ENCODE data around the gene ANTXRL.
"Not testable (repeated sequence)": the region's sequence is repeated elsewhere in the genome, so short reads cannot be mapped to it uniquely, and the experiment has no call there.

ANTXRL gene

DNA sequence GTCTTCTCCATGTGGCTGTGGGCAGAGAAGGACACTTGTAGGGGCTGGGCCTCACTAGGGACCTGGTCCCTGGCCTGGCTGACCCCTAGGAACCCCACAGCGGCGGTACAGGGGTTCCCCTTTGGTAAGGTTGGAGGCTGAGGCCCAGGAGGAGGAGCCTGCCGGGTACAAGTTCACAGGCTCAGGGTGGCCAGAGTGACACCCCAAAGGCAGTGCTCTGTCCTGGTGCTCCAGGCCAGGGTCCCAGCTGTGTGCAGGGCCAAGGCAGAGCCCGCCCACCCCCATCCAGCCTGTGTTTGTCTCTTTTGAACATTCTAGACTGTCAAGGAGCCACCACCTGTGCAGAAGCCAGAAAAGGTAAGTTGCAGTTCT, 23.3 kb downstream of the ANTXRL start:
- DNase-seq = no peak

DNA sequence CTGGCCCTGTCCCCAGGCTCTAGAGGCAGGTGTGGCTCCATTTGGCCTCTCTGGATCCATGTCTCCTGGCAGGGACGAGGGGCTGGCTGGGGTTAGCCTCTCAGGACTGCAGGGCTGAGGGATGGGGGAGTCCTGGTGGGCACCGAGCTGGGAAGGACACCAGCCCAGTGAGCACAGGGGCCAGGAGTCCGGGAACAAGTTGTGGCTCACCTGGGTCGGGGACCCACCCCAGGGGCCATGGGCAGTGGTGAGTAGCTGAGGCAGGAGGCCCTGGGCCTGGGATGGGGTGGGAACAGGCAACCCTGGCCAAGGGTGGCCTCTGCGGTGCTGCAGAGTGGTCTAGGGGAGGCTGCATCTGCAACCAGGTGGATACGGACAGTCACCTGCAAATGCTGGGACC, 24.1 kb downstream of the ANTXRL start:
- DNase-seq = no peak

DNA sequence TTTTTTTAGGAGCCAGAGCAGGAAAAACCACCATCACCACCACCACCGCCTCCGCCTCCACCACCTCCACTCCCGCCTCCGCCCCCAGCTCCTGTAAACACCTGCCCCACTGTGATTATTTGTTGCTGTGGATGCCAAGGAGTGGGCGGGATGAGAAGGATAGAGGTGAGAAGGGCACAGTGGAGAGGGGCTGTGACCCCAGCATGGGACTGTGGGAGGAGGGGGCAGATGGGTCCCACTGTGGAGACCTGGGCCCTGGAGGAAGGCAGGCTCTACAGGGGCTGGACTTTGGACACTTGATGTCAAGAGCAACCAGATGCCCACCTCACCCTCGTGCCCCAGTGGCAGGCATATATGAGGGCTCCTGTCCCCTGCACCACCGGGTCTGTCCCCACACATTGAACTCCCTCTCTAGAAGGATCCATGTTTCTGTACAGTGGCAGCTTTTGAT, 24.7 kb downstream of the ANTXRL start:
- no peak for DNase-seq

DNA sequence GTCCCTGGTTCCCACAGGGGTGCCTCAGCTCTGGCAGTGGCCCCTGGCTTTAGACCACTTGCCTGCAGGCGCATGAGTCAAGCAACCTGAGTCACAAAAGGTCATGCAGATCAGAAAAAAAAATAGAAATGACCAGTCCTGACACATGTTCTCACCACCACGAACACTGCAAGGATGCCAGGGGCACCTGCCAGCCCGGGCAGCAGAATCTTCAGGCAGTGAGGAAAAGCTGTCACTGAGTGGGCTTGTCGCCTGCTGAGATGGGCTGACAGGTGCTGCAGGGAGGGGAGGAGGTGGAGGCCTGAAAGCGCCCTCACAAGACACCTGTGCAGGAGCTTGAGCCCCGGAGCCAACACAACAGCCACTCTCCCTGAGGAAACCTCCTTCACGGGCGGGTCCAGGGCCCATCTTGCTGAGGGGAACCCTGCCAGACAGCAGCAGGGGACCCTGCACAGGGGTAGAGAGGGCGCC, 25.2 kb downstream of the ANTXRL start:
- DNase-seq = not testable (repeated sequence)

DNA sequence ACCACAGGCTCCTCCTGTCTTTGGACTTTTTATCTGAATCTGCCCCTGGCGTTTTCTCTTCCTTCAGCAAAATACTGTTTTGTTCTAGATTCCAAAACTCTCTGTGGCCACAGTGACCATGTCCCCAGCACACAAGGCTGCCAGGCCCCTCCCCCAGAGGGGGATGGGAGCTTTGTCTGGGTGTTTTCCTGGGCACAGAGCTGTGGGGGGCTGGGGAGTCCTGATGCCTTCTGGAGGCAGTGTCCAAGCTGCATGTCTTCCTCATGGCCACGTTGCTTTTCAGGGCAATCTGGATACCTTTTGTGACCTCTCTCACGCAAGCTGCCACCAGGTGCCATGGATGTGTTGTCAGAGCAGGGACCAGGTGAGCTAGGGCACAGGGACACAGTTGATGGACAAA, 26.2 kb downstream of the ANTXRL start:
- DNase-seq = no peak

DNA sequence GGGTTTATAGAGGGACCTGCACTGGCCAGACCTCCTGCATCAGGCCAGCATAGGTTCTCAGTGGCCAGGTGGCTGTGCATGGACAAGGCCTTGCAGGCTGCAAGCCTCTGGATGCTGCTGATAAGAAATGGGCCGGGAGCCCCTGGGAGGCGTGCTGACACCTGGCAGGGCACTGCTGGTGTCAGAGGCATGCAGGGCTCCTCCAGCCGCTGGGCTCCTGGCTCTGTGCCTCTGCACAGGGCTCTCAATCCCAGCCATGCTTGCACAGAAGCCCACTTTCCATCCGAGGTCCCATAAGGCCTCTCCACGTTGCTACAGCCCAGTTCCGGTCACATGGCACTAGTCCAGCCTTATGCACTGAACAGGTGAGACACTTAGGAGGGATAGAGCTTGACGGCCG, 27.3 kb downstream of the ANTXRL start:
- no peak for DNase-seq

DNA sequence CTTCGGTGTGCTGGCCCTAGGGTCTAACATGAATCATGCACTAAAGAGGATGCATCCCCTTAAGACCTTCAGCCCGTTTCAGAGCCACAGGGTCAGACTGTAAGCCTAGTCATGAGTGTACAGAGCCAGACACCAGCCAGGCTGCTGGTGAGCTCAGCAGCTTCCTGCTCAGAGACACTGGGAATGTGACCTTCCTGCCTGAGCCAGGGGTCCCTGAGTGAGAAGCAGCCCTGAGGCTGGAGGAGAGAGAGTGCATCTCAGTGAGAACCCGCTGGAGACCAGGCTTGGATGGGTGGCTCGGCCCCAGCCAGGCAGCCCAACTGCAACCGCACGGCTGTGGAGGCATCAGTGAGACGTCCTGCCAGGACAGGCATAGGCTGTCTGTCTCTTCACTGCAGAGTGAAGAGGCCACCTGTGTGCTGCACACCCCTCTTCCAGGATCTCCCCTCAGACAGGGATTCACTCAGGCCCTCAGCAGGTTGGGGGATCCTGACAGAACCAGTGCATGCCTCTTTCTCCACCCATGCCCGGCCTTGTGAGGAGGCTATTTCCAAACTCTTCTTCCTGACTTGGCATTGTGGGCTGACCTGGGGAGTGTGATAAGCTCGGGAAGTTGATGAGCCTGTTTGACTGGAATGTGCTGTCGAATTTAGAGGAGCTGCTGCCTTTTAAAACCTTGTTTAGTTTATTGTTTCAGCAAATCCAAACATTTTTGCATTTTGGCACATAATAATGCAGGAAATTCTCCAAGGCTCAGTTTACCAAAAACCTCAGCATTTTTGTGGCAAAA, 28.5 kb downstream of the ANTXRL start:
- DNase-seq = not testable (repeated sequence)

DNA sequence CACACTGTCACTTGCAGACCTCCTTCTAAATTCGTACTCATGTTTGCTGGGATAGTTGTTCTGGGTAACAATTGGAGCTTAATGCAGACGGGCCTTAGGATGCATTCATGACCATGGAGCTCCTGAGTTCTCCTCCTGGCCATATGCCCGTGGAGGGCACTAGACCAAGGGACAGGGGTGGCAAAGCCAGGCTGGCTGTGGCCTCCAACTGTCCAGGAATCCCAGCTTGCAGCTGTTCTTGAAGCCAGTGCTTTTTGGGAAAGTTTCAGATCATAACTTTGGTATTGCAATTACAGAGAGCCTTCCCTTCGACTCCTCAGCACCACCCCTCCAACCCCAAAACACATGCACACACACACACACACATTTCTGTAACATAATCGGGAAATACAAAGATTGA, 30.6 kb downstream of the ANTXRL start:
- DNase-seq = no peak

DNA sequence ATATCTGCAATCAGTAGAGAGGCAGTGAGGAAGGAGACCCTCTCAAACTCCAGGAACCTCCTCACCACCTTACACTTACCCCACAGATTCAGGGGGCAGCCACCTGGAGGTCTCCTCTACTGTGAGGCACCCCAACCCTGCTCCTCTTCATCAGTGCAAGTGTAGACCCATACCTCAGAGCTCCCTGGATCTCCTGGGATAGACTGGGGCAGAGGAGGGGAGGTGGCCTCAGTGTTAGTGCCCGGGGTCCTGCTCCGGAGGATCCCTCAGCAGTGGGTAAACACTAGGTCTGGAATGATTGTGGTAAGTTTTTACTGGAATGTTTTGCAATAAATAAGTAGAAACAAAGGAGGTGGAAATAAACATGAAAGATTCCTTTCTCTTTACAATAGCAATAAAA, 31.1 kb downstream of the ANTXRL start:
- DNase-seq = no peak

DNA sequence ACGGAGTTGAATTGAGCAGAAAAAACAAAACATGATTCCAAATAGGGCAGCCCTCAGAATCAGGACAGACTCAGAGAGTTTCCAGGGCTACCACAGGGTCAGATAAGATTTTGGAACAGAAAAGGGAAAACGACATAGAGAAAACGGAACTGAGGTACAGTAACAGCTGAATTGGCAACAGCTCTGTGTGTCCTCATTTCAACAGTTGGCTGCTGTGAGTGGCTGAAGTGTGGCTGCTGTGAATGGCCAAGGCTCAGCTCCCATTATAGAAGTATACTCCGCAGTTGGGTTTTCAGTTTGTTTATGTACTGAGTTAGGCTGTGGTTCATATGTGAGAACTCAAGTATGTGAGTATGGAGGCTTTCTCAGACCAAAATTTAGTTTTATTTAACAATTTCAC, 32.0 kb downstream of the ANTXRL start:
- no peak for DNase-seq

DNA sequence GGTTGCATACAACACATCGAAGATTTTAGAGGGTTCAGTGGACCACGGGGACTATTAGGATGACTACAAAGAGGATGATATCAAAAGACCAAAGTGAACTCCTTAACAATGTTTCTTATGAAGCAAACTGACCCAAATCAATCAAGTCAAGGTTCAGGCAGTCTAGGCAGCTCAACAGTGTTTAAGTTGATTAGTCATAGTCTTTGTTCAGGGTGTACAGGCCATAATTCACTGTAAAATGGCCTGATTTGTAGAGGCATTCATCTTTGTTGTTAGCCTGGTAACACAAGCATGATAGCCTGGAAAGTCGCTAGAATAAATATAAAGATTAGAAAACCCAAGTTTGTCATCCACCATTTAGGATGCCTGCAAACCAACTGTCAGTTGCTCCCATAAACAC, 32.6 kb downstream of the ANTXRL start:
- no peak for DNase-seq

DNA sequence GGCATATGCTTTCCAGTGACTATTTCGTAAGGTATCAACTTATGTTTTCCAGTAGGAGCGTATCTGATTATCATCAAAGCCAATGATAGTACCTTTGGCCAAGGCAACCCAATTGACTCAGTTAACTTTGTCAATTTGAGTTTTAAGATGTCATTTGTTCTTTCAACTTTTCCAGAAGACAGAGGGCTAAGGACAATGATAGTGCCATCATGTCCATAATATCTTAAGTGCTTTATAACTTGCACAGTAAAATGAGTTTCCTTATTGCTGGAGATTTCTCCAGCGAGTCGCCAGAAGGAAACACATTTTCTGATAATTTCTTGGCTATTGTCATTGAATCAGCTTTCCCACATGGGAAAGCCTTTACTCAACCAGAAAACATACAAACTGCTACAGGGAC, 35.0 kb downstream of the ANTXRL start:
- no peak for DNase-seq

DNA sequence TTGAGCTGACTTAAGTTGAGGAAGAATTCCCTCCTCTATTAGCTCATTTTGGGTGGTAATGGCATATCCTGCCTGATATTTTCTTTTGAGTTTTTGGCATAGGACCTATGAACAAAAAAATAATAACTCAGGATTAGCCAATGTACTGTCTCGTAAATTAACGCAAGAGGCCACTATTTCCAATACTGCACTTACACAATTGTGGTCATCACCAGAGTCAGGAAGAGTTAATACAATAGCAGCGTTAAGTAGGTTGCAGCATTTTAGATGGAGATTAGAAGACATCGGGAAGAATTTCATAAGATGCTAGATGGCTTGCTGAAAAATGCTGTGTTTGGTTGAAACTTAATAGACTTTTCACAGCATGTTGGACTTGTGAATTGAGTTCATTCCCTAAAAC, 36.4 kb downstream of the ANTXRL start:
- DNase-seq = peak; percentile 34 to 37

DNA sequence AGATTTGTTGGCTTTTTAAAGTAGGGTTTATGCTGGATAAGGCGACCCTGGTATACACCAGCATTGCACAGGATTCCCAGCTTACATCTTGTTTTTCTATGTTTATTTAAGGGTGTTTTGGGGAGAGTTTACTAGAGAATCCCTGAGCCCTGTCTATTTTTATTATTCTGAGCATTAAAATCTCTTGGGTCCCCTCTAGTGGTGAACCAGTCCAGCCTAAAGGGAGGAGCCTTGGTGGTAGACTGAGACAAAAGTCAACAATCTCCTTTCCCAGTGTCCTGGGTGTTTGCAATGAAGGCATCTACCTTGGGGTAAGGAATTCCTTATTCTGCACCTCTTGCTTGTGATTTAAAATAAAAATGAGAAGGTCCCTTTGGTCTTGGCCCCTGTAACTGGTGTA, 38.2 kb downstream of the ANTXRL start:
- peak in 1 of 2 experiments; percentile 7 for DNase-seq

DNA sequence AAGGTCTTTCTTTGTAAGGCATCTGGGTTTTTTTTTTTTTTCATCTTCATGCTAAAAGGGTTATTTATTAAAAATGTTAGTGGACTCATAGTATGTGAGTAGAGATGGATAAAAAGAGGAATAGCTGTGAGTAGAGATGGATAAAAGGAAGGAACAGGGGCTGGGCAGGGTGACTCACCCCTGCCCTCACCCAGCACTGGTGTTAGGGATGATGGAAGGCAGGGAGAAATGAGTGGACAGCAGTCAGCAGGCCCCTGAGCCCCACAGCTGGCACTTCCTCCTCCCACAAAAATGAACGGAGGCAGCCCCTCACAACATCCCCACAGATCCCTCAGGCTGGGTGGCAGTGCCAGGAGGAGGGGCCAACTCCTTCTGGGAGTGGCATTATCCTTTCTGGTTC, 39.3 kb downstream of the ANTXRL start:
- no peak for DNase-seq

DNA sequence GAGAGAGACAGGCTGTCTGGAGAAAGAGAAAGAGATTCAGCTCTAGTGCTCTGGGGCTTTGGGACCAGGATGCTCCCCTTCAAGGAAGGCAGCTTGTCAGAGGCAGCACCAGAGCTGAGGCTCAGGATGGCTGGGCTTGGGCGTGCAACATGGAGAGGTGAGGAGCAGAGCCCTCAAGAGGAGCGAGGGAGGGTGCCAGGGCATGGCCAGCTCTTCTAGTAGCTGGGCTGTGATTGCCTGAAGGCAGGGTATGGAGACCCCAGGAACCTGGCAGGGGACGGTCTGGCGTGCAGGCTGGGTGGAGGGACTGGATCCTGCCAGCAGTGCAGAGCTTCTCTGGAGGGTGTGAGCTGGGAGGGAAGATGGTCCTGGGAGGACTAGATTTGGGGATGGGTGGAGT, 40.2 kb downstream of the ANTXRL start:
- no peak for DNase-seq

DNA sequence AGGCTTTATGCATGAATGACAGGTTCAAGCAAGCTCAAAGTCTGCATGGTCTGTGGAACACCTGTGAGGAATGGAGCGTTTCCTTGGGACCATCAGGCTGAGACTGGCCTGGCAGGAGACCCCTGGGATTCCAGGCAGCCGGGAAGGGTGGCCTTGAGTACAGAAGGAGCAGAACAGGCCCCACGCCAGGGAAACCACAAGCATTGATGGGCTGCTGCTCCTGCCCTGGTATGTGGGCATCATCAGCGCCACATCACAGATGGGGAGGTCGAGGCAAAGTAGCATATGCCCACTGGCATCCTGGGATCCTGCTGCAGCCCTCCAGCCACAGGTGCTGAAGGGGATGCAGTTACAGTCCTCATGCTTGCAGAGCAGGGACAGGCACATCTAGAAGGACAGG, 40.9 kb downstream of the ANTXRL start:
- no peak for DNase-seq

DNA sequence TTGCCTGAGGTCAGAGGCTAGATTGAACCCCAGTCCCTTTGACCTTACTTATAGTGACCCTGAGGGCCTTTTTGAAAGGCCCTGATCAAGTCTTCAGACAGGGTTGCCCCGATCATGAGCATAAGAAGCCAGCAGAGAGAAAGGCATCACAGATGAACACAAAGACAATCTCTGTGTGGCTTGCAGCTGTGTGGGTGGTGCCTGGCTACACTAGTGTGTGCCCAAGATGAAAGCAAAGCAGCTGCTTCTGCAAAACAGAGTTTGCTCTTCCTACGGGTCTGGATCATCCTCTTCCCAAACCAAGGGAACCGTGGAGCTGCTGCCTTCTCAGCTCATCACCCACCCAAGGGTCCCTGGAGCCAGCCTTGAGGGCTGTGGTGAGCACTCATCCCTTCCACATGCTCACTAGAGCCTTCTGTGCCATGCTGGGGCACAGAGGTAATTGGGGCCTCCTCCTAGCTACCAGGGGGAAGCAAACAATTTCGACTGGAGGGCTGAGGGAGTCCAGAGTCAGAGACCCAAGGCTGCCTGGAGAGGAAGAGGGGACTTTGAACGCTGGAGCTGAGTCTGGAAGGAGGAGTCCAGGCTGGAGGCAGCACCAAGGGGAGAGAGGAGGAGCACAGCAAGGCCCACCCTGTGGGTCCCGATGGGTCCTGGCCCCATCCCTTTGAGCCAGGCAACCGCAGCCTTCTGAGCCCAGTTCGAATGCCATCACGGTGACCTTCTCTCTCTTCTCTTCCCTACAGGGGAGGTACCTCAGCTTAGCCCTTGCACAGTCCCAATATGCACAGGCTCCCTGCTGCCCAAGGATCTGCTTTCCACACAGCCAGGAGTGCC, 42.3 kb downstream of the ANTXRL start:
- no peak for DNase-seq

DNA sequence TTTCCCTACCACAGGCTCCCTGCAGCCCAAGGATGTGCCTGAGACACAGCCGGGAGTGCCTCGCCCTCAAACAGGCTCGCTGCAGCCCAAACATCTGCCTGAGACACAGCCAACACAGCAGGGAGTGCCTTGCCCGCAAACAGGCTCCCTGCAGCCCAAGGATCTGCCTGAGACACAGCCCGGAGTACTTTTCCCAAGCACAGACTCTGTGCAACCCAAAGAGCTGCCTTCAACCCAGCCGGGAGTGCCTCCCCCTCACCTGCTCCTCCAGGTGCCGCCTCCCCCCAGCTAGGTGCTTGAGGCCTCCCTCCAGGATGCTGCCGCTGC, 42.9 kb downstream of the ANTXRL start:
- DNase-seq = no peak

DNA sequence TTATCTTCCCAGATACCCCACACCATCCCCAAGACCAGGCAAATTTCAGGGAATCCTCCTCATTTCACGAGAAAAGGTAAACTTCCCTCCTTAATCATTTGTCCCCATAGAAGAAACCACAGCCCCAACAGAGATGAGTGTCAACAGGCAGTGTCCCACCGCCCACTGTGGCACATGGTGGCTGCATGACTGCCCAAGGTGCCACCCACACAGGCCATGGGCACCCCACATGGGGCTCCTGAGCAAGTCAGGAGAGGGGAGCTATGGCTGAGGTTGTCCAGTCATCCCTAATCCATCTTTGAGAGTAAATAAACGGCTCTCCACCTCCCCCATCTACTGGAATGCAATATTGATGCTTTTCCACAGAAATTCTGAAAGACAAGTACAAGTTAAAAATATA, 44.1 kb downstream of the ANTXRL start:
- DNase-seq = no peak

DNA sequence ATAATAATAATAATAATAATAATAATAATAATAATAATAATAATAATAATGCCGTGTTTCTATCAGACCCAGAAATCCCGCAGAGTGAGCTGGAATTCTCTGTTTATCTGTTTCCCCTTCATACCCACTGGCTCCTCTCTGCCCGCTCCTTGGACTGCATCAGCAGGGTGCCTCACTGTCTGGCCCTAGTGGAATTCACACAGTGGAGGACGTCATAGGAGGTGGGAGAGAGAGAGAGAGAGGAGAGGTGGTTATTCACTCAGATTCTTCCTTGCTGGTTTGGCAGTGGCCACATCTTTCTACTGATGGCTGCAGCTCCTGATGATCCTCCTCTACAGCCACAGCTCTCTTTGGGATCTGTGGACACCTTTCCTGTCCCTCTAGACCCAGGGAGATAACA, 78.7 kb downstream of the ANTXRL start:
- not testable (repeated sequence) for DNase-seq

DNA sequence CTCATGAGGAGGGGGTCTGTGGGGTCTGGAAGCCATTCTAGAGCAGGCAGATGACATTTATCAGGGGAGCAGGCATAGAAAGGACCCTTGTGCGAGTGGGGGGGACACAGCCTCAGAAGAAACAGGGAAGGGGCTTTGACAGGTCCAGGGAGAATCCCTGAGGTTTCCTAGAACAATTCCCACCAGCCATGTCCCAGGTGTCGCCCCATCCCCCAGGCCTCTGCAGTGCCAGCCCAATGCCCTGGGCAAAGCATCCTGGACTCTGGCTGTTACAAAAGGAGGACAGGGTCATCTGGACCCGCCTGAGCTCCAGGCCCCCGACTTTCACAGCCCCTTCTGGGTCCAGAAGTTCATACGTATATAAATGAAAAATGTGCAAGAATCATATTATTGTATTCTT, 80.4 kb downstream of the ANTXRL start:
- DNase-seq = not testable (repeated sequence)

DNA sequence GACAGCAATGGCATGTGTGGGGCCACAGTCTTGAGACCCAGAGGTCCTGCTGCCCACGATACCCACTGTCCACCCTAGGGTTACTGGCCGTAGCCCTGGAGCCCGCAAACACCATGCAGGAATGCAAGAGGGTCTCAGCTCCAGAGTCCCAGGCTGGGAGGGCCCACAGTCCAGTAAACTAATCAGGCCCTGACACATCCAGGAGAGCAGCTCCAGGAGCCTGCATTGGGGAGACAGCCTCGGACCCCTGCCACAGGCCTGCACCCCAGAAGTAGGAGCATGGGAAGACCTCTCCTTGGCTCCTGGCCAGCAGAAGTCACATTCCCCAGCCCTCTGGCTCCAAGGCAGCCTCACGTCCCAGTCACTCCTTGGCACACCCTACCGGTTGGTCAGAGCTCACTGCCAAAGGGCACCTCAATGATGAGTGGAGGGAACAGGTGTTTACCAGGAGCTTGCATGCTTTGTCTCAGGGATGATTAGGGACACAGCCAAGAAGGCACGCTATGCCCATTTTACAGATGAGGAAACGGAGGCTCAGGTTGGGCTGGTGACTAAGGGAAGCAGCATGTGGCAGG, 81.0 kb downstream of the ANTXRL start:
- DNase-seq = not testable (repeated sequence)

DNA sequence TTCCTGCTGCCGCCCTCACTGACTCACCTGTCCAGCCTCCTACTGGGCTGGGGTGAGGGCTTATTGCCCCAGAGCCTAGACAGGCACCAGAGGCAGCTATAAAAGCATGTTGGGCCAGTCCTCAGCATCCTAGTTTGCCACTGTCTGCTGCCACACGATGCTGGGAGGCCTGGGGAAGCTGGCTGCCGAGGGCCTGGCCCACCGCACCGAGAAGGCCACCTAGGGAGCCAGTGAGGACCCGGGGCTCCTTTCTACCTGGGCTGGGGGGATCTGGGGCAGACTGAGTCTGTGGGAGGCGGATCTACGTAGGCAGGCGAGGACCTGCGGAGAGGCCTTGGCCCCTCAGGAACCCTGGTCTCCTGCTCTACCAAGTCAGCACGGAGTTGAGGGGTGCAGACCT, 82.2 kb downstream of the ANTXRL start:
- not testable (repeated sequence) for DNase-seq

Measured in AML-193 (cell line).